ENCODE measurements around the gene CRYGN.

CRYGN gene

GRCh38 chr7:151406051-151406875, 33.7 kb downstream of the CRYGN start:
- H3K9me2 ChIP-seq (replicated peaks; ENCODE audit: insufficient read depth, low read length): no peaks in the 10 kb centered on the region
- H3K4me3 ChIP-seq (ENCODE audit: low read length): no peak overlapping the region
- no peak for TF ChIP-seq CTCF (IDR thresholded peaks at IDR 0.05; ENCODE audit: low read length)
- TF ChIP-seq EZH2phosphoT487 (IDR thresholded peaks at IDR 0.05; ENCODE audit: low read length): no peak
- TF ChIP-seq EZH2 (optimal IDR thresholded peaks at IDR 0.05; ENCODE audit: low read depth, low read length): no peak
- H3F3A ChIP-seq (ENCODE audit: insufficient read depth, low read length): no peaks in the 10 kb centered on the region
- no peaks in the 10 kb centered on the region for H3K4me1 ChIP-seq (ENCODE audit: low read length)
- no peak overlapping the region for H3K27ac ChIP-seq (ENCODE audit: low read length)
- no peak overlapping the region for H3K4me2 ChIP-seq (ENCODE audit: low read depth, low read length)
- no peak for DNase-seq
- H4K20me1 ChIP-seq (ENCODE audit: insufficient read depth, low read length): no peaks in the 10 kb centered on the region
- H3K27me3 ChIP-seq (replicated peaks; ENCODE audit: insufficient read depth, low read length): peaks cover 61% of the 10 kb centered on the region
- no peaks in the 10 kb centered on the region for H3K36me3 ChIP-seq (replicated peaks; ENCODE audit: insufficient read depth, low read length)
- no peaks in the 10 kb centered on the region for H3K79me2 ChIP-seq (ENCODE audit: low read length)
- no peaks in the 10 kb centered on the region for H3K9me3 ChIP-seq (replicated peaks; ENCODE audit: insufficient read depth, low read length)
- H3K9ac ChIP-seq (ENCODE audit: low read length): no peak overlapping the region
- no peak overlapping the region for H2AFZ ChIP-seq (ENCODE audit: low read length)

- no peaks in the 10 kb centered on the region for H4K20me1 ChIP-seq (ENCODE audit: insufficient read depth, low read length)
- H3K9me2 ChIP-seq (replicated peaks; ENCODE audit: insufficient read depth, low read length): no peaks in the 10 kb centered on the region
- no peaks in the 10 kb centered on the region for H3K9me3 ChIP-seq (replicated peaks; ENCODE audit: insufficient read depth, low read length)
- H3K79me2 ChIP-seq (ENCODE audit: low read length): no peaks in the 10 kb centered on the region
- H3K4me2 ChIP-seq (ENCODE audit: low read depth, low read length): no peak overlapping the region
- no peak for DNase-seq
- H3K27me3 ChIP-seq (replicated peaks; ENCODE audit: insufficient read depth, low read length): peaks cover 59% of the 10 kb centered on the region
- no peaks in the 10 kb centered on the region for H3F3A ChIP-seq (ENCODE audit: insufficient read depth, low read length)
- H3K27ac ChIP-seq (ENCODE audit: low read length): no peak overlapping the region
- H3K9ac ChIP-seq (ENCODE audit: low read length): no peak overlapping the region
- no peaks in the 10 kb centered on the region for H3K4me1 ChIP-seq (ENCODE audit: low read length)
- TF ChIP-seq CTCF (IDR thresholded peaks at IDR 0.05; ENCODE audit: low read length): no peak
- TF ChIP-seq EZH2phosphoT487 (IDR thresholded peaks at IDR 0.05; ENCODE audit: low read length): no peak
- no peak for TF ChIP-seq EZH2 (optimal IDR thresholded peaks at IDR 0.05; ENCODE audit: low read depth, low read length)
- no peaks in the 10 kb centered on the region for H3K36me3 ChIP-seq (replicated peaks; ENCODE audit: insufficient read depth, low read length)
- H2AFZ ChIP-seq (ENCODE audit: low read length): no peak overlapping the region
- no peak overlapping the region for H3K4me3 ChIP-seq (ENCODE audit: low read length)
Measured at GRCh38 chr7:151405588-151405987, 34.4 kb downstream of the CRYGN start.

GRCh38 chr7:151405056-151405455, 34.9 kb downstream of the CRYGN start:
- Histone ChIP-seq H3K36me3 (replicated peaks; ENCODE audit: insufficient read depth, low read length) (no peaks in the 10 kb centered on the region), H3K27me3 (replicated peaks; ENCODE audit: insufficient read depth, low read length) (peaks cover 56% of the 10 kb centered on the region), H3K9ac (ENCODE audit: low read length) (no peak overlapping the region), H3K4me1 (ENCODE audit: low read length) (0 out of 2 replicates have a peak, but pooled peaks cover 2% of the 10 kb centered on the region), H3K4me3 (ENCODE audit: low read length) (no peak overlapping the region), H2AFZ (ENCODE audit: low read length) (no peak overlapping the region), H3K27ac (ENCODE audit: low read length) (no peak overlapping the region), H4K20me1 (ENCODE audit: insufficient read depth, low read length) (no peaks in the 10 kb centered on the region), H3K9me2 (replicated peaks; ENCODE audit: insufficient read depth, low read length) (no peaks in the 10 kb centered on the region), H3K79me2 (ENCODE audit: low read length) (no peaks in the 10 kb centered on the region), H3F3A (ENCODE audit: insufficient read depth, low read length) (no peaks in the 10 kb centered on the region), H3K9me3 (replicated peaks; ENCODE audit: insufficient read depth, low read length) (no peaks in the 10 kb centered on the region), H3K4me2 (ENCODE audit: low read depth, low read length) (no peak overlapping the region)
- TF ChIP-seq EZH2phosphoT487 (IDR thresholded peaks at IDR 0.05; ENCODE audit: low read length): no peak
- no peak for TF ChIP-seq EZH2 (optimal IDR thresholded peaks at IDR 0.05; ENCODE audit: low read depth, low read length)
- TF ChIP-seq CTCF (IDR thresholded peaks at IDR 0.05; ENCODE audit: low read length): no peak
- DNase-seq: no peak

Measured in MM.1S (cell line).